Muscle layer of colon (tissue), 2 donors: ENCODE data around the gene UGGT1.

Experiments used
- H3K27ac ChIP-seq: one replicate; pipeline ENCODE4 v1.7.0; 2013; ENCODE audit warnings: low read depth, mild to moderate bottlenecking, low read length, moderate library complexity
- H3K27me3 ChIP-seq, 2 donors: one replicate each; pipeline ENCODE4 v1.7.0; 2013; ENCODE audit warnings: low read length in 2 of 2, mild to moderate bottlenecking in 2 of 2; ENCODE audit not compliant: insufficient read depth in 2 of 2, control insufficient read depth in 1 of 2
- H3K36me3 ChIP-seq: one replicate; pipeline ENCODE4 v1.7.0; 2013; ENCODE audit warnings: mild to moderate bottlenecking, low read length; ENCODE audit not compliant: insufficient read depth
- H3K4me1 ChIP-seq: one replicate; pipeline ENCODE4 v1.7.0; 2013; ENCODE audit warnings: mild to moderate bottlenecking, low read length; ENCODE audit not compliant: insufficient read depth
- H3K4me3 ChIP-seq, 2 donors: one replicate each; pipeline ENCODE4 v1.7.0; 2013; ENCODE audit warnings: low read length in 2 of 2, low read depth in 1 of 2, mild to moderate bottlenecking in 1 of 2, moderate library complexity in 1 of 2
- H3K9ac ChIP-seq: one replicate; pipeline ENCODE4 v1.7.0; 2013; ENCODE audit warnings: low read length
- H3K9me3 ChIP-seq: one replicate; pipeline ENCODE4 v1.7.0; 2013; ENCODE audit warnings: mild to moderate bottlenecking, low read length
- donor health status: abdominal sarcoma.
- donor health status: Adenocarcinoma of cecum.

The UGGT1 gene

DNA sequence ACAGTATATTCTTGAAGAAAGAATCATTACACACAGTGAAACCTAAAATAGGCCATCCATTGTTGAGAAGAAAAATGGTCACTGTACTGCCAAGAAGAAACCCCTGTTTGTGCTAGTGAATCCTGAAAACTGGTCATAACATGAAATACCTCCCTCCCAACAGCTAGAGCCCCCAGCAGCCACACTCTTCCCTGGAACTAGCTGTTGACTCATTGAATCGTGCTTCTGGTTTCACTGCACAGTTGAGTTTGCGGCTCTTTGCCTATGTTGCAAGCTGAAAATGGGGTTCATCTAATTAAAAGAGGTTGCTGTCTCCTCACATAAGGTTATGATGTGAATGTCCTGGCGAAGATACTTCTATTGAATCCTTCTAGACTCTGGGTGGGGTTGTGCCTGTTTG lies 86.3 kb downstream of the UGGT1 start:
- Histone ChIP-seq H3K36me3 (peaks cover 60% of the 10 kb centered on the region), H3K27ac (no peak overlapping the region), H3K27me3 (no peaks in the 10 kb centered on the region), H3K4me3 (no peak overlapping the region), H3K9ac (no peak overlapping the region), H3K9me3 (no peaks in the 10 kb centered on the region), H3K4me1 (no peaks in the 10 kb centered on the region)

DNA sequence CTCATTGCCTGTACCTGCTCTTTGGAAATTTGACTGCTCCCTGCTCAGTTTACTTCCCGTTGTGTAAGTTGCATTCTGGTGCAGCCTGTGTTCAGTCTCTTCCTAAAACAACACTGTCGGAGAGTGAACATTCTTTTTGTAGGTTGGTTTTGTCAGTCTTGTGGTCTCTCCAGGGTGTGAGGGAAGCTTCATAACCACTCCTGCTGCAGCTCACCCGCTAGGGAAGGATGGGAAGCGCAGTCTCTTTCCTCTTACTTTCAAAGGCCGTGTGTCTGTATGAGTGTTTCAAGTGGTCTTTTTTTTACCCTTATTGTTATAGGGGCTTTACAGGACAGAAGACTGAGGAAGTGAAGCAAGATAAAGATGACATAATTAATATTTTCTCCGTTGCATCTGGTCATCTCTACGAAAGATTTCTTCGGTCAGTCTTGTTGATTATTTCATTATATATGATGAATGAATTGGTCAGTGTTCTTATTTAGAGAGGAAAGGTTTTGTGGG lies 87.2 kb downstream of the UGGT1 start:
- H3K27me3 ChIP-seq: no peaks in the 10 kb centered on the region
- H3K9me3 ChIP-seq: no peaks in the 10 kb centered on the region
- H3K4me1 ChIP-seq: peaks cover 3% of the 10 kb centered on the region
- peak overlapping the region; percentile 16 for H3K27ac ChIP-seq
- peak overlapping the region; percentile 5 for H3K9ac ChIP-seq
- no peak overlapping the region for H3K4me3 ChIP-seq
- peaks cover 53% of the 10 kb centered on the region for H3K36me3 ChIP-seq

DNA sequence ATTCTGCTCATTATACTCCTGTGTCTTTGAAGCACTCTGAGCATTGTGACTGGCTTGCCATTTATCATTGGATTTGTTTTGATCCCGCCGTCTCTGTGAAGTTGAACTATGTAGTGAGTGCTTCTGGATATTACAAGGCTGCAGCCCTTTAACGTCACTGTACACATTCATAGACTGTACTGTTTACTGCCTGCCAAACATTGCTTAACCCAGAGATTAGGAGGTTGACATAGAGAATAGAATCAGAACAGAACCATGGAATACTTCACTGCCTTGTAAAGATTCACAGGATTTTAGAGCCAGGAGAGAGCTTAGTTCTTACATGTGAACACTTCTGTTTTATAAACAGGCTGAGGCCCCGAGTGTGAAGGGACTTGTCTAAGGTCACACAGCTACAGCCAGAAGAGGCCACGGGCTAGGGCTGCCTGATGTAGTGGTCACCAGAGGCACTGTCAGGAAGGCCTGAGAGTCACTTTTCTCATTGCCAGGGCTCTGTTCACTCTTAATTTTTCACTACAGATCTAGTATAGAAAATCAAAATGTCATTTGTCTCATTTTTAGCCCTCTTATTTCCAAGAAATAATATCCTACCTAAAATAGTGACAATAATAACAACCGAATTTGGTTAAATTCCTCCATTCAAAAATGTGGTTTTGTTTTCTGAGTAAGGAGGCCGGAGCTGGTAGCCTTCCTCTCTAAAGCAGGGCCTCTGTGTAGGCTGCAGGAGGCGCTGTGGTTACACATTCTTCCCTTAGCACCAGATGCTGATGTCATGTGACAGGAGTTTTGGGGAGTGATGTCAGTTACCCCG lies 87.9 kb downstream of the UGGT1 start:
- peak overlapping the region; percentile 77 for H3K27ac ChIP-seq
- H3K36me3 ChIP-seq: peaks cover 47% of the 10 kb centered on the region
- H3K4me1 ChIP-seq: peaks cover 9% of the 10 kb centered on the region
- no peaks in the 10 kb centered on the region for H3K9me3 ChIP-seq
- peak overlapping the region; percentile 5 for H3K9ac ChIP-seq
- H3K27me3 ChIP-seq: no peaks in the 10 kb centered on the region
- H3K4me3 ChIP-seq: no peak overlapping the region

DNA sequence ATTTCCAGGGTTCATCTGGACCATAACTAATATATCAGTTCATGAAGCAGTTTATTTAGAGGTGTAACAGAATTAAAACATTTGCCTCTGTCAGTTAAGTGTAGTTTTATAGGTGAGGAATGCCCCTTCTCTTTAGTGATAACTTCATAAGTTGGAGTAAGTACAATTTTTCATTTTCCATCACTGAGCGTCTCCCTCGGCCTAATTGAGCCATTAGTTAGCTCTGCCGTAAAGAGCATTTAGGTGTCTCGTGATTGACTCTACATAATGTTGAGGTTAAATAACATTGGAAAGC lies 88.4 kb downstream of the UGGT1 start:
- H3K4me3 ChIP-seq: no peak overlapping the region
- no peaks in the 10 kb centered on the region for H3K27me3 ChIP-seq
- peak overlapping the region; percentile 77 for H3K27ac ChIP-seq
- H3K9ac ChIP-seq: peak overlapping the region; percentile 2
- H3K9me3 ChIP-seq: no peaks in the 10 kb centered on the region
- peaks cover 44% of the 10 kb centered on the region for H3K36me3 ChIP-seq
- H3K4me1 ChIP-seq: peaks cover 9% of the 10 kb centered on the region

DNA sequence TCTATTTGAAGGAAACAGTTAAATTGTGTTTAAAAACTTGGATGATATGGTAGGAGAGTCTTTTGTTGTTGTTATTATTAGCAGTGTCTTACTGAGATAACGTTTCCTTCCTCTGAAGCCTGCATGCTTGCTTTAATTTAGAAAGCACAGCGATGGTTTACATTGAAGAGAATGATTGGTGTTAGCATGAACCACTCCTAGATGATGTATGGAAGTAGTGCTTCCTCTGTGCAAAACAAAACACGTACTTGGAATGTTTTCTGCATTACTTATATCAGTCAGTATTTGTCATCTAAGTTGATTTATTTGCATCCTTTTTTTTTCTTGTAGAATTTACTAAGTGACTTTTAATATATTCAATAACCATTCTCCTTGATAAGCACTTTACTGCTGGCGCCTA lies 89.0 kb downstream of the UGGT1 start:
- H3K4me1 ChIP-seq: peaks cover 9% of the 10 kb centered on the region
- H3K9ac ChIP-seq: no peak overlapping the region
- H3K27me3 ChIP-seq: no peaks in the 10 kb centered on the region
- H3K27ac ChIP-seq: no peak overlapping the region
- H3K4me3 ChIP-seq: no peak overlapping the region
- no peaks in the 10 kb centered on the region for H3K9me3 ChIP-seq
- H3K36me3 ChIP-seq: peaks cover 38% of the 10 kb centered on the region

DNA sequence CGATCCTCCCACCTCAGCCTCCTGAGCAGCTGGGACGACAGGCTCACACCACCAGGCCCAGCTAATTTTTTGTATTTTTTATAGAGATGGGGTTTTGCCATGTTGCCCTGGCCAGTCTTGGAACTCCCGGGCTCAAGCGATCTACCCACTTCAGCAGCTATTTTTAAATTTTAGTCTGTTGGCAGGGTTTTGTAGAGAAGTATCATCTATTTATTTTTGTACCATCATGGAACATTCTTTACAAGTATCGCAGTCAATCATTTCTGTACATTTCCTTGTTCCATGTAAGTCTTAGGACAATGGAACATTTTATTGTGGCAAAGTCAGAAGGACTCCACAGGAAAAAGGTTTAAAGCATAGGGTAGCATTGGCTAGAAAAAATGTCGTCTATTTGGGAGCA lies 94.6 kb downstream of the UGGT1 start:
- H3K27ac ChIP-seq: no peak overlapping the region
- H3K9me3 ChIP-seq: no peaks in the 10 kb centered on the region
- no peak overlapping the region for H3K9ac ChIP-seq
- H3K27me3 ChIP-seq: no peaks in the 10 kb centered on the region
- H3K4me3 ChIP-seq: no peak overlapping the region
- peaks cover 16% of the 10 kb centered on the region for H3K4me1 ChIP-seq
- H3K36me3 ChIP-seq: peaks cover 29% of the 10 kb centered on the region

DNA sequence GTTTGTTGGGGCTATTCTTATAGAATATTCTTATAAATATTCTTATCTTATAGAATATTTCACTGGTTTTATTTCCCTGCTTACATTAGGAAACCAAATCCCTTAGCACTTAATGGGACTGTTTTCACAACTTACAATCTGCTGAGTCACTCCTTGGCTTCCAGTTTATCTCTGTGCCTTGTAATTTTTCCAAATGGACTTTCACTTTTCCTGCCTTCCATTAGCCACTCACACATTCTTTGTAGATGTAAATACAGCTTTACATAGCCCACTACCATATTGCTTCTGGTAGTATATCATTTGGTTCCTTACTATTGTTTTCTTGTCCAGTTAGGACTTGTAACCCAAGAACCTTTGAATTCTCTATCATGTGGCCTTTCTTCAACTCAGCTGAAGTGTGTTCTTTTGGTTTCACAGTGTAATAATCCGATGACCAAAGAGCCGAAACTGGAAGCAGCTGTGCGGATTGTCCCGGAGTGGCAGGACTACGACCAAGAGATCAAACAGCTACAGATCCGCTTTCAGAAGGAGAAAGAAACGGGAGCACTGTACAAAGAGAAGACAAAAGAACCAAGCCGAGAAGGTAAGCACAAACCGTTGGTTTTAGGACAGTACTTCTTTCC lies 96.1 kb downstream of the UGGT1 start:
- Histone ChIP-seq H3K27ac (no peak overlapping the region), H3K4me3 (no peak overlapping the region), H3K4me1 (peaks cover 16% of the 10 kb centered on the region), H3K9me3 (no peaks in the 10 kb centered on the region), H3K9ac (no peak overlapping the region), H3K27me3 (no peaks in the 10 kb centered on the region), H3K36me3 (peaks cover 26% of the 10 kb centered on the region)

DNA sequence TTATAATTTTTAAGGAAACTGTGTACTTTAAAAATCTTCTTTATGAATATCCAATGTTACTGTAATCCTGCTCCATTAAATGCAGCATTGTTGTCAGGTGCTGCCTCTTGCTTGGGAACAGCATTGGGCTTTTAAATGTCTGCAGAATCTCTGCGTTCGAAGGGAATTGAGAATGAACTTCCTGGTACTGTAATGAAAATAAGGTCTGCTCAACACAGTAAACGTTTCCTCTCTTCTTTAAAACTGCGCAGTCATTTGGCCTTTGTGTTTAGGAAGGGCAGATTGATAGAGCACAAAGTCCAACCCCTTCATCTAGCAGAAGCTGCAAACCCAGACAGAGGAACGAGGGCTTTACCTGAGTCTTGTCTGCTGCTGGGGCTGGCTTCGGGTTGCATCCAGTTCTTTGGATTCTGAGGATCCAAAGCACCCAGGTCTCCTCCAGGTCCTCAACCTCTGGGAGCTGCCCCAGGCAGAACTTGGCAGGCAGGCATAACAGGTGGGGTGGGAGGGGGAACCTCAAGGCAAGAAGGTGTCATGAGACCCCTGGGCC lies 104.5 kb downstream of the UGGT1 start:
- peak overlapping the region in 1 of 2 donors; percentile 30 for H3K4me3 ChIP-seq
- H3K27me3 ChIP-seq: no peaks in the 10 kb centered on the region
- no peak overlapping the region for H3K27ac ChIP-seq
- no peaks in the 10 kb centered on the region for H3K9me3 ChIP-seq
- H3K36me3 ChIP-seq: peaks cover 13% of the 10 kb centered on the region
- peaks cover 20% of the 10 kb centered on the region for H3K4me1 ChIP-seq
- H3K9ac ChIP-seq: no peak overlapping the region

DNA sequence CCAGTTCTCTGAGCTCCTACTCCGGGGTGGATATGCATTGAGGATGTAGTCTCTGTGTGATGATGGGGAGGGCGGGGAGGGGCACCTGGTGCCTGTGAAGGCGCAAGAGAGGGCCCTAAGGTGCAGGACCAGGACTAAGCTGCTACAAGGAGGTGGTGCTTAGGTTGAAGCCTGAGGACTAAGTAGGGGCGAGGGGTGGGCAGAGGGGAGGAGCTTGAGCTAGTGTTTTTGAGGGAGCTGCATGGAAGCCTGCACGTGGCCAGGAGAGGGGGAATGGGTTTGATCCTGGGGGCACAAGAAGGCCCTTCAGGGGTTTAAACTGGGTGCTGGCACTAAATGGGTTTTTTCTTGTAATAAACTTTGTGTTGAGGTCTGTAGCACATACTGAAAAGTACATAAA lies 105.0 kb downstream of the UGGT1 start:
- H3K9ac ChIP-seq: no peak overlapping the region
- peak overlapping the region; percentile 8 for H3K27ac ChIP-seq

DNA sequence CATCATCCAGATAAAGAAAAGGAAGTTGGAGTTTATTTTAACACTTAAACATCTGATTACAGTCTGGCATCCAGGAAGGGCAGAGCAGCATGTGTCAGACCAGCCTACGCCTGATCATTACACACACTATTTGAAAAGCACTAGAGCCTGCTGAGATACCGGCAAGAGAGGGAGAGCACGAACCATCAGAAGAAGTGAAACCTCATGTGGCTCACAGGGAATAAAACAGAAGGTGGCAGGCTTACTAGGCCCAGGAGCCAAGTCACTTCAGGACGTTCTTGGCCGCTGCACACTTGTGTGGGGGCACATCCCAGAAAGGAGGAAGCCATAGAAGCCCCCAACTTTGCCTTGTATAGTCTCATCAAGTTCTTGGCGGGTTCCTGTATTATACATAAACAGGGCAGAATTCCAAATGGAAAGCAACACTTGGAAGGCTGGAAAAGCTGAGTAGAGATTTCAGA lies 105.5 kb downstream of the UGGT1 start:
- Histone ChIP-seq H3K4me1 (peaks cover 20% of the 10 kb centered on the region), H3K9me3 (no peaks in the 10 kb centered on the region), H3K27ac (peak overlapping the region; percentile 8), H3K9ac (no peak overlapping the region), H3K4me3 (peak overlapping the region in 1 of 2 donors; percentile 30), H3K36me3 (peaks cover 7% of the 10 kb centered on the region), H3K27me3 (no peaks in the 10 kb centered on the region)

More for the DNA sequence above, 105.0 kb downstream of the UGGT1 start:
- Histone ChIP-seq H3K27me3 (no peaks in the 10 kb centered on the region), H3K4me1 (peaks cover 20% of the 10 kb centered on the region), H3K9me3 (no peaks in the 10 kb centered on the region), H3K4me3 (peak overlapping the region in 1 of 2 donors; percentile 30), H3K36me3 (peaks cover 8% of the 10 kb centered on the region)

DNA sequence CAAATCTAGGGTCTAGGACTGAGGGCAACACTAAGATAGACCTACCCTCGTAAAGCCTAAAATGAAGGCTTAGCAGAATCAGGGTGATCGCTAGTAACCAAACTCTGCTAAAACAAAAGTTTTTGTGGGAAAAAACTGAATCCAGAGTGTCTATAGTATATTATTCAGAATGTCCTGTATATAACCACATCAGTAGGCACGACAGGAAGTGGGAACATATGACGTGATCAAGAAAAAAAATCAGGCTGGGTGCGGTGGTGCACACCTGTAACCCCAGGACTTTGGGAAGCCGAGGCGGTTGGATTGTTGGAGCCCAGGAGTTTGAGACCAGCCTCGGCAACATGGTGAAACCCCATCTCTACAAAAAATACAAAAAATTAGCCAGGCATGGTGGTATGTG lies 106.1 kb downstream of the UGGT1 start:
- Histone ChIP-seq H3K36me3 (peaks cover 1% of the 10 kb centered on the region), H3K9ac (no peak overlapping the region), H3K27me3 (no peaks in the 10 kb centered on the region), H3K4me3 (peak overlapping the region in 1 of 2 donors; percentile 30), H3K4me1 (peaks cover 20% of the 10 kb centered on the region), H3K9me3 (no peaks in the 10 kb centered on the region), H3K27ac (peak overlapping the region; percentile 8)
